Measurements from ENCODE around the gene ZNF248. TPM values are rescaled to one million over a fixed set of nuclear protein-coding genes. Genes with fewer than 3 reads are reported as not detected.
A peak's percentile ranks its signal among the peaks of the same experiment; 100 is the strongest.
"Not testable (repeated sequence)": the region's sequence is repeated elsewhere in the genome, so short reads cannot be mapped to it uniquely, and the experiment has no call there.

The ZNF248 gene
- 4.5 and 5.7 TPM in 2 replicates for total RNA-seq

DNA sequence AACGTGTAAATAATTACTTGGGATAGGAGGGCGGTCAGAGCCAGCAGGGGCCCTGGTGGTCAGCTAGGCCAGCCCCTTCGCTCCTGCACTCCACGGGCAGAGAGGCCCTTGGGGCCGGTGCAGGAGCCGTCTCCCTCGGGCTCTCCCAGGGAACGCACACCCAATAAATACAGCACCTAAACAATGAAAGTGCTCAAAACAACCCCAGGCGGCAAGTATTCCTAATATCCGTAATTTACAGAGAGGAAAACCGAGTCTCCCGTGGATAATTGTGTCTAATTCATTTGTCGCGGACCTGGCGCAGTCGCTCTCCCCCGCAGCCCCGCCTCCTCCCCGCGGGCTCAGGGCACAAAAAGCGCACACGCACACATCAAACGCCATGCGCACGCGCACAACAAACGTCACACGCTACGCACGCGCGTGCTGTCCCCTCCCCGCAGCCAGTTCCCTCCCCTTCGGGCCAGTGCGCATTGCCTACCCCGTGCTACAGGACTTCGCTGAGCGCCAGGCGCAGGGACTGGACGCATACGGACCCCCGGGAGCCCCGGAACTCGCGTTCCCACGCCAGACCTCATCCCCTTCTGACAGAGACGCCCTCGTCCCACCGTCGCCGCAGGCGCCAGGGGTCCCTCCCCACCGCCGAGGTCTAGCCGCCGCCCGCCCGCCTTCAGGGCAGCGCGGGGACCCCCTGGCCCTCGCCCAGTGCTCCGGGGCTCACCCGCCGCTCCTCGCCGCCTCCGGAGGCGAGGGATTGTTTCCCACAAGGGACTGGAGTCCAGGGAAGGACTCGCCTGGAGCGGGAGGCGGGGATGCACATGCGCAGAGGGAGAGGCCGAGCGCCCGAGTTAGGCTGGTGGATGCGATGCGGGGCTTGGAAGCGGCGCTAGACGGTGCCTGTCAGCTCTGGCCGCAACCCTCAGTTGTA, at the start of gene ZNF248:
Gene ZNF248 (minus strand): TSS at position 324 of the 925 bp plus-strand sequence. CDS start 1,300 bp downstream, outside the sequence.
- DNase-seq (ENCODE audit: low read depth in 2 of 2) = peak; percentile 95 to 98

DNA sequence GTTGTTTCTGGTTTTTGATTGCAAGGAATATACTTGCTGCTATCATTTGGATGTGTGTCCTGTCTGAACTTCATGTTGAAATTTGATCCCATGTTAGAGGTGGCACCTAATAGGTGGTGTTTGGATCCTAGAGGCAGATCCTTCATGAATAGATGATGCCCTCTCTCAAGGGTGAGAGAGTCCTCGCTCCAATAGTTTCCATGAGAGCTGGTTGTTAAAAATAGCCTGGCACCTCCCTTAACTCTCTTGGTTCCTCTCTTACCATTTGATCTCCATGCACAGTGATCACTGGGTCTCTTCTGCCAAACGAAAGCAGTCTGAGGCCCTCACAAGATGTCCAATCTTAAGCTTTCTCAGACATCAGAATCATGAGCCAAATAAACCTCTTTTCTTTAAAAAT, 49.0 kb upstream of the ZNF248 start:
- no peak for DNase-seq (ENCODE audit: low read depth in 2 of 2)

DNA sequence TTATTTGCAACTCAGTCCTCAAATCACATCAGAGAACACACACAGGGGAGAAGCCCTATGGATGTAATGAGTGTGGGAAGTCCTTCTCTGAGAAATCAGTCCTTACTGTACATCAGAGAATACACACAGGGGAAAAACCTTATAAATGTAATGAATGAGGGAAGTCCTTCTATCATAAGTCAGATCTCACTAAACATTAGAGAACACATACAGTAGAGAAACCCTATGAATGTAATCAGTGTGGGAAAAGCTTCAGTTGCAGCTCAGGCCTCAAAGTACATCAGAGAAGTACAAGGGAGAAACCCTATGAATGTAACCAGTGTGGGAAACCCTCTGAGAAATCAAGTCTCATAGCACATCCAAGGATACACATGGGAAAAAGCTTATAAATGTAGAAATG, 39.0 kb upstream of the ZNF248 start:
- no peak for DNase-seq (ENCODE audit: low read depth in 2 of 2)

DNA sequence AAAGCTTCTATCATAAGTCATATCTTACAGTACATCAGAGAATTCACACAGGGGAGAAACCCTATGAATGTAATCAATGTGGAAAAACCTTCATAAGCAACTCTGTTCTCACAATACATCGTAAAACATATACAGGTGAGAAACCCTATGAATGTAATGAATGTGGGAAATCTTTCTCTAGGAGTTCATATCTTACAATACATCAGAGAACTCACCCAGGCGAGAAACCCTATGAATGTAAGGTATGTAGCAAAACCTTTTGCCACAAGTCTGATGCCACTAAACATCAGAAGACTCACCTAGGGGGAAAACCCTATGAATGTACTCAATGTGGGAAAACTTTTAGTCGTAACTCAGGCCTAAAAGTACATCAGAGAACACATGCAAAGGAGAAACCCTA, 38.3 kb upstream of the ZNF248 start:
- DNase-seq (ENCODE audit: low read depth in 2 of 2) = no peak

DNA sequence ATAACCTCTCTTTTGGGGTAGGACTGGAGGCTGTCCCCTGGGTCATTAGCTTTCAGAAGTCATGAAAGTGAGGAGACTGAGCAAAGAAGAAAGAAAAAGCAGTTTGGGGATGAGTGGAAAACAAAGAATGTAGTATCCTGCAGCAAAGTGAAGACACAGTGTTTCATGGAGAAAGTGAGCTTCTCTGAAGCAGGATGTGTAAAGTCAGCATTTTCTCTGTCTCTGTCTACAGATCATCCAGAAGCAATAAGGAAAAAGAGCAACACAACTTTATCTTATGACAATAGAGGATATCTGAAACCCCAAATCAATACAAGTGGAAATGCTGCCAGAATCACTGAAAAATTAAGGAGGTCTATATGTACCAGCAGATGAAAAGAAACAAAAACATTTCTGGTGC, 28.4 kb upstream of the ZNF248 start:
- no peak for DNase-seq (ENCODE audit: low read depth in 2 of 2)

DNA sequence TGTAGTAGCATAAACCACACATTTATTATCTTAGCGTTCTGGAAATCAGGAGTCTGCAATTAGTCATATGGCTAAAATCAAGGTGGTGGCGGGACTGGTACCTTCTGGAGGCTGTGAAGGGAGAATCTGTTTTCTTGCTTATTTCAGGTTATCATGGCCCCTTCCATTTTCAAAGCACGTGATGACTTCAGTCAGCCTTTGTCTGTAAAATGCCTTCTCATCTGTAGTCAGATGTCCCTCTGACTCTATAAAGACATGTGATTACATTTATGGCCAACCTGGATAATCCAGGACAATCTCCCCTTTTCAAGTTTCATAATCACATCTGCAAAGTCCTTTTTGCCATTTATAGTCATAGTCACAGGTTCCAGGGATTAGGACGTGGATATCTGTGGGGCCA, 15.5 kb upstream of the ZNF248 start:
- DNase-seq (ENCODE audit: low read depth in 2 of 2) = no peak

DNA sequence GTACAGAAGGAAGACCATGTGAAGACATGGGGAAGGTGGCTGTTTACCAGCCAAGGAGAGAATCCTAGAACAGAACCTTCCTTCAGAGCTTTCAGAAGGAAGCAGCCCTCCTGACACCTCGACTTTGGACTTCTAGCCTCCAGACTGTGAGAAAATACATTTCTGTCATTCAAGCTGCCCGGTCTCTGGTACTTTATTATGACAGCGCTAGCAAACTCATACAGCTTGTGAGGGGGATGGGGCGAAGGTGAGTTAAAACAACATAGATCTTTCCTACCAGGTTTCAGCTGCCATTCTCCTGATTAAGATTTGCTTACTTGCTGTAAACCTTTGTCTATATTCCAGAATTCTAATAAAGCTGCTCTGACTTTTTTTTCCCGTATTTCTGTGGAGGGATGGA, 14.9 kb upstream of the ZNF248 start:
- no peak for DNase-seq (ENCODE audit: low read depth in 2 of 2)

DNA sequence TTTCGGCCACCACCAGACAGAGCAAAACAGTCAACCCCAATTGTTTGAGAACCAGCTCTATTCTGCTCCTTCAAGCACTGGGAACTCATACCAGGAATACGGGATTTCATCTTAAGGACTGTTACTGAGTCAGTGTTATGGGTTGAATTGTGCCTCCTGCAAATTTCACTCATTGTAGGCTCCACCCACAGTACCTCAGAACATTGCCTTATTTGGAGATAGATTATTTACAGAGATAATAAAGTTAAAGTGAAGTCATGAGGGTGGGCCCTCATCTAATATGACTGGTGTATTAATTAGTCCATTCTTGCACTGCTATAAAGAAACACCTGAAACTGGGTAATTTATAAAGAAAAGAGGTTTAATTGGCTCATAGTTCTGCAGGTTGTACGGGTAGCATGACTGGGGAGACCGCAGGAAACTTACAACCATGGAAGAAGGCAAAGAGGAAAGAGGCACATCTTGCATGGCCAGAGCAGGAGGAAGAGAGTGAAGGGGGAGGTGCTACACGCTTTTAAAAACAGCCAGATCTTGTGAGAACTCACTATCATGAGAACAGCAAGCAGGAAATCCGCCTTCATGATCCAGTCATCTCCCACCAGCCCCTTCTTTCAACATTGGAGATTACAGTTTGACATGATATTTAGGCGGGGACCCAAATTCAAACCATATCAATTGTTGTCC, 14.3 kb upstream of the ZNF248 start:
- no peak for DNase-seq (ENCODE audit: low read depth in 2 of 2)

DNA sequence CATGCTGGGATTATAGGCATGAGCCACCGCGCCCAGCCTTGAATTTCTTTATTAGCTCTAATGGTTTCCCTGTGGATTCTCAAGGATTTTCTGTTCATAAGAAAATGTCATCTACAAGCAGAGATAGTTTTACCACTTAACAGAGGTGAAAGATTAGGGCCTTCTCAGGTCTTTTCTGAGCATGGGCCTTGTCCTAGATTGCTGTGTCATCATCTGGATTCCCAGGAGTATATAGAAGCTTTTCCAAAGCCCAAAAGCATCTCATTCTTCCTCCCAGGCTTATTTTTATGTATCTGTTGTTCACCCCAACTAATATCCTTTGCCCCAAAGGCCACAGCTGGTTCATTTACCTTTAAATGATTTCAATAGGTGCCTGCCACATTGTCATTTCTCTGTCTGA, 13.7 kb upstream of the ZNF248 start:
- no peak for DNase-seq (ENCODE audit: low read depth in 2 of 2)

DNA sequence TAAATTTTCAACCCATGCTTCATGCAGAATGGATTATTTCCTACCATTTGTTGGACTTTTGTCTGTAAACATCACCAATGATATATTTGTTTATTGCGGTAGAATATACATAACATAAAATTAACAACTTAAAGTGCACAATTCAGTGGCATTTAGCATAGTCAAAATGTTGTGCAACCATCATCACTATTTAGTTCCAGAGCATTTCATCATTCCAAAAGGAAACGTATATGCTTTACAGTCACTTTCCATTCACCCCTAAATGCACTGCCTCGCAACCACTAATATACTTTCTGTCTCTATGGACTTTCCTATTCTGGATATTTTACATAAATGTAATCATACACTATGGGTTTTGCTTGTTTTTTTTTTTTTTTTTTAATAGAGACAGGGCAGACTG, 11.4 kb upstream of the ZNF248 start:
- DNase-seq (ENCODE audit: low read depth in 2 of 2) = no peak

DNA sequence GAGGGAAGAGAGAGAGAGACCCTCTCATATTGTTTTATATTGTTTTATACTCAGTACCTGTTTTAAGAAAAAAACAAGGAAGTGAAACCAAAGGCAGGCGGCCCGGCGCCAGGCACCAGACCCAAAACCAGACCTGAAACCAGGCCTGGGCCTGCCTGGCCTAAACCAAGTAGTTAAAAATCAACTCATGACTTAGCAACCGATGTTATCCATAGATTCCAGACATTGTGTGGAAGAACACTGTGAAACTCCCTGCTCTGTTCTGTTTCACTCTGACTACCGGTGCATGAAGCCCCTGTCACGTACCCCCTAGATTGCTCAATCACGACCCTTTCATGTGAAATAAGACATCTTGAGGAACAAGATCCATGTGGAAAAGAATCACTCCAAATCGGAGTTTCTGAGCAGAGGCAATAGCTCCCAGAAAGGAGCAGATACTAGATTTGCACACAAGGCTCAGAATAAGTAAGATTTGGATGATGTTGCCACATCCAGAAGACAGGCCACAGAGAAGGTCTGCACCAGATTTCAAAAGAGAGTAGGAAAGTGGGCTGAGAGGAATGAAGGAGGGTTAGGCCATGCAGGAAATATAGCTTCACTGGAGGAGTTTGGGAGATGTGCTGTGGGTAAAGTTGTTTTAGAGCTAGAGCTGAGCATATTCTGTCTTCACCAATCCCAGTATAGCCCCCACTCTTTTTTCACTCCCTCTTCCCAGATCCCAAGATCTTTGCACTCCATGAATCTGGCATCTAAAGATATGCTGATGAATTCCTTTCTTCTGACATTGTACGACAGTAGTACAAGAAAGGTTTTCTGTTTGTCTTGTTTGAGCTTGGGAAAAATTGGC, 8.8 kb upstream of the ZNF248 start:
- no peak for DNase-seq (ENCODE audit: low read depth in 2 of 2)

DNA sequence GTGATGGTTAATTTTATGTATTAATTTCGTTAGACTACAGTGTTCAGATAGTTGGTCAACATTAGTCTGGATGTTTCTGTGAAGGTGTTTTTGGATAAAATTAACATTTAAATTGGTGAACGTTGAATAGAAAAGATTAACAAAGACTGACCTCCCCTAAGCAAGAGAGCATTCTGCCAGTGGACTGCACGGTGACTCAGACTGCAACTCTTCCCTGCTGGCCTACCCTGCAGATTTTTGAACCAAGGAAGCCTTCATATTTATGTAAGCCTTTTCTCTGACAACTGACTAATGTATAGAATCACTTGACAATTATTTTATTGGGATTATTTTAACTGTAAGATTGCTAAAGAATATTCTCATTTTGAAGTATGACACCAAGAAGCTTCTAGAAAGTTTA, 7.9 kb upstream of the ZNF248 start:
- DNase-seq (ENCODE audit: low read depth in 2 of 2) = no peak

DNA sequence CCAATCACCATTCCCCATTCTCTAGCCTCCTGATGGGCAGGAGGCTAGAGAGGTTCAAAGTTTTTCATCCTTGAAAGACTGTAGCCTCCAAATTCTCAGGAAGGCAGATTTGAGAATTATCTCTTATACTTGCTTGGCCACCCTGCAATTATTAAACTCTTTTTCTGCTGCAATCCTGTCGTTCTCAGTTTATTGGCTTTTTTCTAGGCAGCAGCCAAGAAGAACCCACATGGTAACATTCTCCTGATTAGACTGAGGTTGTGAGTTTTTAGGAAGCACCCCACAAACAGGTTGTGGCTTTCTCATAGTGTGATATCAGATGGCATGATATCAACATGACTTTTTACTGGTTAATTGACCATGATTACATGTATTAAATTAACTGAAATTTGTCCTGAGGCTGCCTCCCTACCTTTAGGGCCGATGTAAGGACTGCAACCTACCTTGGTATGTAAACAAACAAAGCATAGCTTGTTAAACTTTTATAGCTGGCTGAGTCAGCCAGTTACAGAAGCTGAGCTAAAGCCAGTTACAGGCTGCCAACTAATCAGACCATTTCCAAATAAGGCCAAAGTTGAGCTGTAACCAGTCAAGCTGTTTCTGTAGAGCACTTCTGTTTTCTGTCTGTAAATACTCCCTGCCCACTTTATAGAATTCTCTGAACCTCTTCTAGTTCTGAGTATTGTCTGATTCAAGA, 3.2 kb upstream of the ZNF248 start:
- no peak for DNase-seq (ENCODE audit: low read depth in 2 of 2)

DNA sequence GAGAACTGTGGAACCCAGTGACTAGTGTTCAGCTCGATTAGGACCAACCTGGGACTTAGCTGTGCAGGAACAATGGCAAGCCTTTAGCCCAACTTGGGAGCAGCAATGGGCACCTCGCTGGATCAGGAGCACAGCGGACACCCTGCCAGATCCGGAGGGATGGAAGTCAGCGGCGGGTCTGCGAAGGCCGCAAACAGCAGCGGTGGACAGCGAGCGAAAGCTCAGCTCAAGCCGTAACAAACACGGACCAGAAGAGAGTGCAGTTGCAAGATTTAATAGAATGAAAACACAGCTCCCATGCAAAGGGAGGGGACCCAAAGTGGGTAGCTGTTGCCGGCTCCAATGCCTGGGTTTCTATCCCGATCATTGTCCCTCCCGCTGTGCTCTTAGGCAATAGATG, 1.9 kb upstream of the ZNF248 start:
- DNase-seq (ENCODE audit: low read depth in 2 of 2) = not testable (repeated sequence)

DNA sequence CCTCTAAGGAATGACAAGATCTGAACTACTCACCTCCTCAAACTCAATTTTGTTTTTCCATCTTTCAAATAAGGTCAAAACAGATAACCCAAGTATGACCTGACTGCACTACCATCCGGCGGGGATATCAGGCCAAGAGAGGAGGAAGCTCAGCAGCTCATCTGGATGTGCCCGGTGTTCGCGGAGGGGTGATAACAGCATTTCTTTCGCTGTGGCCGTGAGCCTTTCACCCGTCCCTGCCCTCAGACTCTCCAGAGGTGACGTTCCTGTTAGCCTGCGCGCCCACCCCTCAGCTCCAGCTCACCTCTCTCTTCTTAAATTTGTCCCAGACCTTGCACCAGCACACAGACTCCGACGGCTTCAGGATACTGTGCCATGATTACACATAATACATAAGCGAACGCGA, 526 bp downstream of the ZNF248 start:
- DNase-seq (ENCODE audit: low read depth in 2 of 2) = no peak

DNA sequence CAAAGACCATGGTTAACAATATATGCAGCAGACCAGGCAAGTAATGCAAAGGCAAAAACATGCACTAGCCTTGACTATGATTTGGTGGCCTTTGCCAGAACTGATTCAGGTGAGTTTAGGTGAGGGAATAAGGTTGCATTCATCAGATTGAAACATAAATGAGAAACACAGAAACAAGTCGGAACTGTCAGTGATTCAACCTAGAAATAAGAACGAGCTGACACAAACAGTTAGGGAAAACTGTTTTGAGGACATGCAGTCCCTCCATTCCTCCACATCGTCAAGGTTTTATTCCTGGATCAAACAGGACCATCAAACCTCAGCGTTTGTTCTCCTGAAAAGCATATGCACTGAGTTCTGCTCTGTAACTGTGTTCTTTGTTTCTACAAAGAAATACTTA, 1.8 kb downstream of the ZNF248 start:
- DNase-seq (ENCODE audit: low read depth in 2 of 2) = no peak

DNA sequence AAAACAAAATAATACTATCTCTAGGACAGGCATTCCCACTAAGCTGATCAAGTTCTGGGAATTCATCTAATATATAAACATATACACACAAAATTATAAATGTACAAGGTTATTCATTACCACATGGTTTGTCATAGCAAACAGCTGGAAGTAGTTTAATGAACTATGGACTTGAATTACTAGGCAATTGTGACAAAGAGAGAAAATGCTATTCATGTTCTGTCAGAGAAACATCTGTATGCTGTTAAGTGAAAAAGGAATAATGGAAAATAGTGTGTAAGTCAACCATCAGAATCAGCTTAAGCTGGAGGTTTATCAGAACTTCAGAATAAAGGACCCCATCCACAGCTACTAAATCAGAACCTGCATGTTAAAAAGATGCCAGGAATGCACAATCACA, 2.8 kb downstream of the ZNF248 start:
- DNase-seq (ENCODE audit: low read depth in 2 of 2) = no peak

DNA sequence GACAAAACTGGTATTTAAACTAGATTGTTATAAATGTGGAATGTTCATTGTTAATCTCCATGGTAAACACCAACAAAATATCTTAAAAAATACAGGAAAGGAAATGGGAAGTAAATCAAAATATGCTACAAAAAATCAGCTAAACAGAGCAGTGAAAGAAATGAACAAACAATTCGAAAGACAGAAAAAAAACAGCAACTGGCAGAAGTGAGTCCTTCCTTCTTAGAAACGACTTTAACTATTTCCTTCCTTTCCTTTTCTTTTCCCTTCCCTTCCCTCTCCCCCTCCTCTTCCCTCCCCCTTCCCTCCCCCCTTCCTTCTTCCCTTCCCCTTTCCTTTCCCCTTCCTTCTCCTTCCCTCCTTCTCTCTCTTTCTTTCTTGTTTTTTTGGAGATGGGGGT, 12.8 kb downstream of the ZNF248 start:
- no peak for DNase-seq (ENCODE audit: low read depth in 2 of 2)

DNA sequence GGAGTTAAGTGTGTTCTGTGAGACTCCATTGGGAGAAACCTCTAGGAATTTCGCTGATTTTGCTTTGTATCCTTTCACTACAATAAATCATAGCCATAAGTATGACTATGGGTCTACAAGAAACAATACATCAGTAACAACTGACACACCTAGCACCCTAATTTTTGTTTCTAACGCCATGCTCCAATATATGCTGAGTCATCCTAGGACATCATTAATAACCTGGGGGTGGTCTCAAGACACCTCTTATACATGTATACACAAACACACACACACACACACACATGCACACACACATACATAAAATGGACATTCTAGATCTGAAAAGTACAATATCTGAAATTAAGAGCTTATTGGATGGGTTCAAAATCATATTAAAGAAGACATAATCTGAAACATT, 18.2 kb downstream of the ZNF248 start:
- DNase-seq (ENCODE audit: low read depth in 2 of 2) = no peak

DNA sequence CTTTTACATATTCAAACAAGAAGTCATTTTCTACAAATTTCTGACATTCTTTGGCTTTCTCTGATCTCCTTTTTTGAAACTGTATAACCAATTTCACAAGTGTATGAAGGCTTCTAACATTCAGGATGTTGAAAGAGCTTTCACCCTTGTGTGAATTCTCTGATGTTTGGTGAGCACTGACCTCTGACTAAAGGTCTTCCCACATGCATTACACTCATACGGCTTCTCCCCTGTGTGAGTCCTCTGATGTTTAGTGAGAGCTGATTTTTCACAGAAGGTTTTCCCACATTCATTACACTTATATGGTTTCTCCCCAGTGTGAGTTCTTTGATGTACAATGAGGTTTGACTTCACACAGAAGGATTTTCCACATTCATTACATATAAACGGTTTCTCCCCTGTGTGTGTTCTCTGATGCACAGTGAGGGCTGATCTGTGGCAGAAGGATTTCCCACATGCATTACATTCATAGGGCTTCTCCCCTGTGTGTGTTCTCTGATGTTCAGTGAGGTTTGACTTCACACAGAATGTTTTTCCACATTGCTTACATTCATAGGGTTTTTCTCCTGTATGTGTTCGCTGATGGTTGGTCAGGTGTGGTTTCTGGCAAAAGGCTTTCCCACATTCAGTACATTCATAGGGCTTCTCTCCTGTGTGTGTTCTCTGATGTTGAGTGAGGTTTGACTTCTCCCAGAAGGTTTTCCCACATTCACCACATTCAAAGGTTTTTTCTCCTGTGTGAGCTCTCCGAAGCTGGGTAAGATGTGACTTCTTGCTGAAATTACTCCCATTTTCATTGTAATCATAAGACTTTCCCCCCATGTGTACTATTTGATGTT, 25.7 kb downstream of the ZNF248 start:
- no peak for DNase-seq (ENCODE audit: low read depth in 2 of 2)

DNA sequence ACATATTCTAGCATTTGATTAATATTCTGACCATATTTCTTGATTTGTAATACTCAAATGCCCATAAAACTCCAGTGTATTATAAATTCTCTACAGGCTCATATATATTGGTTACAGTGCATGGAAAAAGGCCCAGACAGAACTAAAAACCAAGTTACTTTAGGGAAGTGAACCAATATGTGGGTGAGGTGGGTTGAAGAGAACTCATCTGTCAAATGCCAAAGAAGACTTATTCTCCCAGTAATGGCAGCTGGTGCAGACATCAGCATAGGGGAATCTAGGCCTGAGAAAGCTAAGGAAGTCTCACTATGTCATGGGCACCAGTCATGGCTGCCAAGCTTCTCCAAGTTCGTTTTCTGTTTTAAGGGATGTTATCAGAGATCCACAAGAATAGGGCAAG, 30.6 kb downstream of the ZNF248 start:
- no peak for DNase-seq (ENCODE audit: low read depth in 2 of 2)

Data from dermis microvascular lymphatic vessel endothelial cell (primary cell).